K562 (cell line): ENCODE data around the gene GFOD1. TPM values are rescaled to one million over a fixed set of nuclear protein-coding genes. Genes with fewer than 3 reads are reported as not detected.

ENCODE experiments used
- E2F3 ChIP-seq: fragments of 250-450 bp; sonication (Bioruptor Pico); IDR thresholded peaks from 2 replicates; pipeline ENCODE4 v1.4.0; 2020; ENCODE audit warnings: mild to moderate bottlenecking
- ESRRA ChIP-seq: fragments of 450-650 bp; IDR thresholded peaks from 2 replicates; pipeline ENCODE4 v1.6.1; 2014; ENCODE audit warnings: low read depth, mild to moderate bottlenecking, moderate library complexity, borderline replicate concordance
- FOXJ2 ChIP-seq: fragments of 200-800 bp; sonication (Bioruptor generic); IDR thresholded peaks from 2 replicates; pipeline ENCODE4 v1.6.1; 2016; ENCODE audit warnings: missing genetic modification characterization, missing compliant biosample characterization
- HES1 ChIP-seq: fragments of 450-650 bp; IDR thresholded peaks from 2 replicates; pipeline ENCODE4 v1.6.1; 2016; ENCODE audit warnings: low read depth, mild to moderate bottlenecking, moderate library complexity
- JUND ChIP-seq, 2 experiments: IDR thresholded peaks; 2 replicates in 1 of 2; 3 replicates in 1 of 2; pipeline ENCODE4 v1.6.1; 2011; ENCODE audit warnings: borderline replicate concordance in 2 of 2, low read depth in 2 of 2, low read length in 2 of 2, improper control_type of control experiment in 1 of 2, missing biosample characterization in 1 of 2, missing genetic modification characterization in 1 of 2, missing genetic modification reagents in 1 of 2
- KDM5B ChIP-seq: fragments of 200-600 bp; sonication (generic); IDR thresholded peaks from 2 replicates; pipeline ENCODE4 v1.6.1; 2012; ENCODE audit warnings: low read depth, mild to moderate bottlenecking, moderate library complexity, low read length, control low read depth, inconsistent platforms; ENCODE audit not compliant: insufficient replicate concordance
- LARP7 ChIP-seq: fragments of 450-650 bp; IDR thresholded peaks from 2 replicates; pipeline ENCODE4 v1.6.1; 2016
- MTF1 ChIP-seq: fragments of 250-450 bp; sonication (Bioruptor Pico); IDR thresholded peaks from 2 replicates; pipeline ENCODE4 v1.9.0; 2021; ENCODE audit warnings: moderate library complexity, mild to moderate bottlenecking, inconsistent platforms, borderline replicate concordance
- PRPF4 ChIP-seq: fragments of 200-400 bp; formaldehyde crosslinking; IDR thresholded peaks from one replicate; pipeline ENCODE4 v1.6.1; 2017; ENCODE audit warnings: low read length, low read depth, mild to moderate bottlenecking; ENCODE audit not compliant: insufficient read depth, poor library complexity, severe bottlenecking
- SMAD3 ChIP-seq: fragments of 450-650 bp; formaldehyde crosslinking; conservative IDR thresholded peaks from 2 replicates; pipeline ENCODE4 v1.4.0; 2020; ENCODE audit warnings: mild to moderate bottlenecking
- SP2 ChIP-seq: IDR thresholded peaks from 2 replicates; pipeline ENCODE4 v1.6.1; 2011; ENCODE audit warnings: mild to moderate bottlenecking, low read depth, low read length, moderate library complexity; ENCODE audit not compliant: poor library complexity, severe bottlenecking; ENCODE audit errors: extremely low read depth
- TEAD4 ChIP-seq, 2 experiments: sonication (generic) in 1 of 2; formaldehyde crosslinking in 1 of 2; IDR thresholded peaks; 2 replicates each; pipeline versions ENCODE4 v1.6.1 to v1.8.0; 2012 to 2022; ENCODE audit warnings: borderline replicate concordance in 1 of 2, inconsistent platforms in 1 of 2, low read length in 1 of 2, mild to moderate bottlenecking in 1 of 2, missing genetic modification reagents in 1 of 2
- TFAM ChIP-seq: fragments of 250-450 bp; sonication (Bioruptor Pico); conservative IDR thresholded peaks from 2 replicates; pipeline ENCODE4 v1.5.0; 2021; ENCODE audit warnings: mild to moderate bottlenecking, moderate library complexity
- THRAP3 ChIP-seq: fragments of 450-650 bp; IDR thresholded peaks from 2 replicates; pipeline ENCODE4 v1.6.1; 2016; ENCODE audit warnings: mild to moderate bottlenecking, inconsistent platforms, borderline replicate concordance
- ZNF280A ChIP-seq: fragments of 450-650 bp; IDR thresholded peaks from 2 replicates; pipeline ENCODE4 v1.6.1; 2018; ENCODE audit warnings: mild to moderate bottlenecking, low read depth; ENCODE audit not compliant: partially characterized antibody
- ZNF444 ChIP-seq: fragments of 250-450 bp; sonication (Bioruptor Pico); IDR thresholded peaks from 2 replicates; pipeline ENCODE4 v1.4.0; 2020; ENCODE audit warnings: mild to moderate bottlenecking, moderate library complexity
- ZNF507 ChIP-seq: conservative IDR thresholded peaks from 2 replicates; pipeline ENCODE4 v1.6.1; 2017; ENCODE audit warnings: missing genetic modification characterization, missing compliant biosample characterization
- polyA plus RNA-seq, 8 experiments: library from polyadenylated mRNA; depleted of rRNA in 4 of 8; stranded (reverse) in 5 of 8; unstranded in 3 of 8; fragments of >200 nt; fragmentation: Nextera tagmentation in 2 of 8; fragmentation: Illumina TruSeq in 1 of 8; extraction: Ambion mirVana in 2 of 8; extraction: Trizol in 1 of 8; gene quantifications; 2 replicates each; pipeline versions ENCODE4 v1.2.1 to v1.2.3, GENCODE V29; 2011 to 2014; ENCODE audit warnings: inconsistent platforms in 1 of 8, missing spikeins in 1 of 8
- total RNA-seq, 7 experiments: library from RNA; depleted of rRNA in 6 of 7; stranded (reverse); fragments of >200 nt in 6 of 7; fragmentation: Illumina TruSeq in 2 of 7; extraction: Trizol in 2 of 7; gene quantifications; 2 replicates each; pipeline versions ENCODE4 v1.2.1 to v1.2.3, GENCODE V29; 2011 to 2021; ENCODE audit warnings: low replicate concordance in 1 of 7
- TF ChIP-seq, protein P1 (sequence below): fragments of 450-650 bp; IDR thresholded peaks from 2 replicates; pipeline ENCODE4 v1.6.1; 2017; ENCODE audit warnings: antibody characterized with exemption
- TF ChIP-seq, protein P2 (sequence below): fragments of 450-650 bp; formaldehyde crosslinking; IDR thresholded peaks from 2 replicates; pipeline ENCODE4 v1.4.0; 2020; ENCODE audit warnings: mild to moderate bottlenecking, moderate library complexity

Gene GFOD1
- total and polyA plus RNA-seq, 9 of the 15 experiments (the other 6 are each of a cell fraction or from before 2014, with no cell fraction given) = 3.8 to 12.0 (median 8.2) TPM

DNA sequence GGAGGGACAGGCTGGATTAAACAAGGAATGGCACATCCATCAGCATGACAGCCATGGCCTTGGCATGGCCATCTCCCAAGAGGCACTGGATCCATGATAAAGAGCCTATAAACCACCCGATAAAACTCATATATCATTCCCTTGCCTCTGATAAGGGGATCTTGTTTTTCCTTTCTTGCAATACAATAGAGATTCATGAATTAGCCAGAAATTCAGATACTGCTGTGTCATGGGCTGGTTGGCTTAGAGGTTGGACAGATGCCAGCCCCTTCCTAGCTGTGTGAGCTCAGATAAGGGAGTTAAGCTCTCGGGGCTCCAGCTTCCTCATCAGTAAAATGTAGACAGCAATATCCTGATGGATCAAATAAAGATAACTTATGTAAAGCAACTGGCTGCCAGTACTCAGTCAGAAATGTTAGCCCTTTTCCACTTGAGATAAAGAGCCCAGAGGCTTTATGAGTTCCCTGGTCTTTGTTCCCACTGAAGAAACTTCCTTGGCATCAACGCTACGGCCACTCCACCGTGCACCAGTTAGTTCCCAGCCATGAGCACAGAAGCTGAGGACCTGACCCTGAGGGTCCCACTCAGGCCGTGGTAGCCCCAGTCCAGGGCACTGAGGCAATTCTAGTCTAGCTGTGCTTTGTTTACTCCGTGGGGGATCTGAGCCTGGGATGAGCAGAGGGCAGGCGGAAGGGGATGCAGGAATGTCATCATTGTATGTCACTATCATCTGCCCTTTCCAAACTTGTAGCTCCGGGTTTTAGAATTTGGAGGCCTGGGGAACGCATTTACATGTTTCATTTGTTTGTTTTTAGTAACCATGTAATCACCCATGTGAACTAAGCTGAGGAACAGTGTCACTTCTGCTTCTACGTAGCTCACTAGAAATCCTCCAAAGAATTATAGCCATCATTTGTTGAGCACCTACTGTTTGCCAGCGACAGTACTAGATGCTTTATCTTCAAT is 91.8 kb downstream of the GFOD1 start (continued):
- TF ChIP-seq, protein P1, sequence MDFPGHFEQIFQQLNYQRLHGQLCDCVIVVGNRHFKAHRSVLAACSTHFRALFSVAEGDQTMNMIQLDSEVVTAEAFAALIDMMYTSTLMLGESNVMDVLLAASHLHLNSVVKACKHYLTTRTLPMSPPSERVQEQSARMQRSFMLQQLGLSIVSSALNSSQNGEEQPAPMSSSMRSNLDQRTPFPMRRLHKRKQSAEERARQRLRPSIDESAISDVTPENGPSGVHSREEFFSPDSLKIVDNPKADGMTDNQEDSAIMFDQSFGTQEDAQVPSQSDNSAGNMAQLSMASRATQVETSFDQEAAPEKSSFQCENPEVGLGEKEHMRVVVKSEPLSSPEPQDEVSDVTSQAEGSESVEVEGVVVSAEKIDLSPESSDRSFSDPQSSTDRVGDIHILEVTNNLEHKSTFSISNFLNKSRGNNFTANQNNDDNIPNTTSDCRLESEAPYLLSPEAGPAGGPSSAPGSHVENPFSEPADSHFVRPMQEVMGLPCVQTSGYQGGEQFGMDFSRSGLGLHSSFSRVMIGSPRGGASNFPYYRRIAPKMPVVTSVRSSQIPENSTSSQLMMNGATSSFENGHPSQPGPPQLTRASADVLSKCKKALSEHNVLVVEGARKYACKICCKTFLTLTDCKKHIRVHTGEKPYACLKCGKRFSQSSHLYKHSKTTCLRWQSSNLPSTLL = peak; percentile 24; the same call in 1 of the 2 replicates
- peak; percentile 8; the same call in 1 of the 2 replicates for TF ChIP-seq SMAD3 (CRISPR knock-in tag)
- TF ChIP-seq, protein P2, sequence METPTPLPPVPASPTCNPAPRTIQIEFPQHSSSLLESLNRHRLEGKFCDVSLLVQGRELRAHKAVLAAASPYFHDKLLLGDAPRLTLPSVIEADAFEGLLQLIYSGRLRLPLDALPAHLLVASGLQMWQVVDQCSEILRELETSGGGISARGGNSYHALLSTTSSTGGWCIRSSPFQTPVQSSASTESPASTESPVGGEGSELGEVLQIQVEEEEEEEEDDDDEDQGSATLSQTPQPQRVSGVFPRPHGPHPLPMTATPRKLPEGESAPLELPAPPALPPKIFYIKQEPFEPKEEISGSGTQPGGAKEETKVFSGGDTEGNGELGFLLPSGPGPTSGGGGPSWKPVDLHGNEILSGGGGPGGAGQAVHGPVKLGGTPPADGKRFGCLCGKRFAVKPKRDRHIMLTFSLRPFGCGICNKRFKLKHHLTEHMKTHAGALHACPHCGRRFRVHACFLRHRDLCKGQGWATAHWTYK (CRISPR knock-in tag) = peak; percentile 52; the same call in 1 of the 2 replicates
- TF ChIP-seq THRAP3 = no peak
- TF ChIP-seq FOXJ2 (tag) = peak; percentile 93
- no peak for TF ChIP-seq SP2
- TF ChIP-seq E2F3 (CRISPR knock-in tag) = no peak
- TF ChIP-seq ZNF280A = no peak
- TF ChIP-seq TEAD4 (IDR thresholded peaks at IDR 0.05; ENCODE audit: low read length) = peak; percentile 94
- no peak for TF ChIP-seq TEAD4 (CRISPR knock-in tag; IDR thresholded peaks at IDR 0.05; ENCODE audit: borderline replicate concordance)
- peak; percentile 87; the same call in 1 of the 2 replicates for TF ChIP-seq HES1
- no peak for TF ChIP-seq LARP7
- TF ChIP-seq MTF1 (CRISPR knock-in tag) = no peak
- TF ChIP-seq ESRRA = 0 out of 2 replicates have a peak, but pooled peaks have one; percentile 30
- TF ChIP-seq ZNF444 (CRISPR knock-in tag) = no peak
- no peak for TF ChIP-seq KDM5B
- TF ChIP-seq PRPF4 = no peak
- no peak for TF ChIP-seq TFAM (CRISPR knock-in tag)
- no peak for TF ChIP-seq ZNF507 (tag)
- TF ChIP-seq JUND (IDR thresholded peaks at IDR 0.05; ENCODE audit: borderline replicate concordance, low read depth, low read length) = peak; percentile 74; the same call in 1 of the 2 replicates
- TF ChIP-seq JUND (tag; IDR thresholded peaks at IDR 0.05; ENCODE audit: borderline replicate concordance, low read depth, low read length) = peak; percentile 79; the same call in 2 of the 3 replicates
